Thoracic aorta (tissue), 2 donors: ENCODE measurements around the gene CRY2. TPM values are rescaled to one million over a fixed set of nuclear protein-coding genes. Genes with fewer than 3 reads are reported as not detected.
A peak's percentile ranks its signal among the peaks of the same experiment; 100 is the strongest.

Source experiments
- ATAC-seq: fragments of 150-250 bp; one replicate; pipeline ENCODE4 v1.8.0; 2017; ENCODE audit warnings: low read depth; ENCODE audit not compliant: insufficient number of reproducible peaks, low FRiP score
- DNase-seq: peaks from one replicate; pipeline ENCODE4 v3.0.0-alpha.2; 2020; ENCODE audit warnings: low spot score
- H3K27ac ChIP-seq, 2 donors: fragments of 200-600 bp; sonication (generic); 1 replicate in 1 of 2; 2 replicates in 1 of 2; pipeline ENCODE4 v1.5.1; 2016; ENCODE audit warnings: mild to moderate bottlenecking in 2 of 2, moderate library complexity in 2 of 2
- H3K27me3 ChIP-seq: fragments of 200-600 bp; sonication (generic); replicated peaks from 2 replicates; pipeline ENCODE4 v1.6.0; 2016; ENCODE audit warnings: mild to moderate bottlenecking; ENCODE audit not compliant: insufficient read depth
- H3K36me3 ChIP-seq: fragments of 200-600 bp; sonication (generic); one replicate; pipeline ENCODE4 v1.5.1; 2016
- H3K4me1 ChIP-seq, 2 donors: fragments of 200-600 bp; sonication (generic); 1 replicate in 1 of 2; 2 replicates in 1 of 2; pipeline versions ENCODE4 v1.5.1 to v1.6.0; 2016; ENCODE audit warnings: low read depth in 2 of 2, mild to moderate bottlenecking in 1 of 2; ENCODE audit not compliant: control insufficient read depth in 1 of 2
- H3K4me3 ChIP-seq: fragments of 200-600 bp; sonication (generic); 2 replicates; pipeline ENCODE4 v1.5.1; 2016; ENCODE audit warnings: mild to moderate bottlenecking
- H3K9me3 ChIP-seq: fragments of 200-600 bp; sonication (generic); 2 replicates; pipeline ENCODE4 v1.5.1; 2016
- total RNA-seq, 2 donors: library from RNA; depleted of rRNA; stranded (reverse); fragments of >200 nt; gene quantifications; one replicate each; pipeline versions ENCODE4 v1.1.0 to v1.2.3, GENCODE V29; 2016
- TF ChIP-seq, protein P1 (sequence below): fragments of 200-600 bp; sonication (generic); IDR thresholded peaks from one replicate; pipeline ENCODE4 v1.5.1; 2019; ENCODE audit warnings: antibody characterized with exemption

Gene CRY2
- total RNA-seq, 2 donors from 2014 or later, result 41.2 to 54.4 TPM

DNA sequence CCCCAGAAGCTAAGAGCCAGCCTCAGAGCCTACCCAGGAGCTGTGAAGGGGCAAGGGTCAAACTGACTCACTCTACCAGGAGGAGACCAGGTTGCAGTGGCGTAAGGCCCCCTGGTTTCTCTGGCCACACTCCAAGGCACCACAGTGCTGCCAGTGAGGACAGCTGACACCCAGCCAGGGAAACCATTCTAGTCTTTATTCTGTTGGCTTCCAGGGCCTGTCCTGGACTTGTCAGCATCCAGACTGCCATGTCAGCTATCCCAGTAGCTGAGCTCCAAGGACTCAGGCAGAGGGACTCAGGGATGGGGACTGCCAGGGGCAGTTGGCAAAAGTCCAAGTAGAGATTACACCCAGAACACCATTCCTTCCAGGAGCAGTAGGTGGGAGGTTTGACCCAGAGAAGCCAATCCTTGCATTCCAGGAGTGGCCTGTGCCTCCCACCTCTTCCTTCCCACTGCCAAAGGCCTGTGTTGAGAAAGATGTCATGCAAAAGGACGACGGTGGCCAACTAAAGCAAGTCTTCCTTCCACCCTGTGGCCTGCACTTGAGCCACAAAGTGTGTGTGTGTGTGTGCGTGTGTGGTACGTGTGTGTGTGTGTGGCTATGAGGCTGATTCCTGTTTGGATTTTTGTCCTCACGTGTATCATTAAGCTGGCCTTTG is 34.6 kb downstream of the CRY2 start:
- no peaks in the 10 kb centered on the region for H3K9me3 ChIP-seq
- H3K36me3 ChIP-seq, result peaks cover 44% of the 10 kb centered on the region
- ATAC-seq (no peak), DNase-seq (no peak)
- no peak overlapping the region for H3K27ac ChIP-seq
- TF ChIP-seq, protein P1, sequence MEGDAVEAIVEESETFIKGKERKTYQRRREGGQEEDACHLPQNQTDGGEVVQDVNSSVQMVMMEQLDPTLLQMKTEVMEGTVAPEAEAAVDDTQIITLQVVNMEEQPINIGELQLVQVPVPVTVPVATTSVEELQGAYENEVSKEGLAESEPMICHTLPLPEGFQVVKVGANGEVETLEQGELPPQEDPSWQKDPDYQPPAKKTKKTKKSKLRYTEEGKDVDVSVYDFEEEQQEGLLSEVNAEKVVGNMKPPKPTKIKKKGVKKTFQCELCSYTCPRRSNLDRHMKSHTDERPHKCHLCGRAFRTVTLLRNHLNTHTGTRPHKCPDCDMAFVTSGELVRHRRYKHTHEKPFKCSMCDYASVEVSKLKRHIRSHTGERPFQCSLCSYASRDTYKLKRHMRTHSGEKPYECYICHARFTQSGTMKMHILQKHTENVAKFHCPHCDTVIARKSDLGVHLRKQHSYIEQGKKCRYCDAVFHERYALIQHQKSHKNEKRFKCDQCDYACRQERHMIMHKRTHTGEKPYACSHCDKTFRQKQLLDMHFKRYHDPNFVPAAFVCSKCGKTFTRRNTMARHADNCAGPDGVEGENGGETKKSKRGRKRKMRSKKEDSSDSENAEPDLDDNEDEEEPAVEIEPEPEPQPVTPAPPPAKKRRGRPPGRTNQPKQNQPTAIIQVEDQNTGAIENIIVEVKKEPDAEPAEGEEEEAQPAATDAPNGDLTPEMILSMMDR, result no peak
- no peak overlapping the region for H3K4me3 ChIP-seq
- H3K27me3 ChIP-seq, result no peaks in the 10 kb centered on the region
- H3K4me1 ChIP-seq, result peaks cover 6% of the 10 kb centered on the region in 2 donors

DNA sequence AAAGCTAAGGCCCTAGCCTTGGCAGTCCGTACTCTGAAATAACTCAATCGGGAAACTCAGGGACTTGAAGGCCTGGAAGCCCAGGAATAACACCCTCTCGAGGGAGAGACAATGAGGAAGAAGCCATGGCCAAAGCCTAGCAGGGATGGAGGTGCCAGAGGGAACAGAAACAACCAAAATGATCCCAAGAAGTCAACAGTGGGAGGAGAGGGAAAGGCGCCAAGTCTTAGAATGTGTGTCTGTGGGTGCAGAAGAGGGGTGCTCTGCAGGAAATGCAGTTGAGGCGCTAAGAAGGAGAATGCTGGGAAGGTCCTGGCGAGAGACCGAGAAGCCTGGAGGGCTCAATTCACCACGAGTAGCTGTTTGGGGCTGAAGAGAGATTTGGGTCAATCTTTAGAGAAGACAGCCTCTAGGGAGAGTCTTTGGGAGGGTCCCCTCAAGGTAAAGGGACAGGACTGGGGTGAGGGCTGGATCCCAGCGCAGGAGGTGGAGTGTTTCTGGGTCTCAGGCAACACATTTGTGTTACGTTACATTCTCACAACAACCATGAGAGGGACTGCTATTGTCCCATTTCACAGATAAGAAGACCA is 37.4 kb downstream of the CRY2 start:
- no peak overlapping the region for H3K27ac ChIP-seq
- ATAC-seq (no peak), DNase-seq (no peak)
- peaks cover 6% of the 10 kb centered on the region in 2 donors for H3K4me1 ChIP-seq
- H3K4me3 ChIP-seq, result no peak overlapping the region
- no peaks in the 10 kb centered on the region for H3K9me3 ChIP-seq
- H3K27me3 ChIP-seq, result no peaks in the 10 kb centered on the region
- TF ChIP-seq, protein P1, result no peak
- peaks cover 25% of the 10 kb centered on the region for H3K36me3 ChIP-seq

DNA sequence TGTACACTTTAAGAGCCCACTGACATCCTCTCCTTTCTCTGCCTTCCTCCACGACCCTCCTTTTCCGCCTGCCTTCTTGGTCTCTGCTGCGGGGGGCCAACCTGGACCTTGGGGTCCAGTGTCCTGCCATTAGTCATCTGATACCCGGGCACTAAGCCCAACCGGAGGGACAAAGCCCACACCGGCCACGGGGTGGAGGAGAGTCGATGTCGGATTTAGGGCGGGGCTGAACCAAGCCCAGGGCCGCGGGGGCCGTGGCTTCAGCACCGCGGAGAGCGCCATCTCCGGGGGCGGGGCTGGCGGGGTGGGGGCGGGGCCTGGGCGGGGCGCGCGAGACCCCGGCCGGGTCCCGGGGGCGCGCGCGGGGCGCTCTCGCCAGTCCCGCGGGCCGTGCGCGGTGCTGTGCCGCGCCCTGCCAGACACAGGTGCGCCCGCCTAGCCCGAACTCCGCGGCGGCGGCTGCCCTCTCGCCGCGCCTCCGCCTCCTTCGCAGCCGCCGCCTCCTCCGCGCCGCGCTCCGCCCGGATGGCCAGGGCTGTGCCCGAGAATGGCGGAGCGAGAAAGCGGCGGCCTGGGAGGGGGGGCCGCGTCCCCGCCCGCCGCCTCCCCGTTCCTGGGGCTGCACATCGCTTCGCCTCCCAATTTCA is 38.1 kb downstream of the CRY2 start, which contains the start of gene MAPK8IP1:
Gene MAPK8IP1 (plus strand): TSS at position 378 of the 647 bp plus-strand sequence. CDS start 170 bp downstream, at position 548.
- Histone ChIP-seq H3K9me3 (no peaks in the 10 kb centered on the region), H3K36me3 (peaks cover 20% of the 10 kb centered on the region), H3K27ac (no peak within 1 kb of the TSS), H3K27me3 (no peaks in the 10 kb centered on the region), H3K4me3 (peak within 1 kb of the TSS; percentile 70), H3K4me1 (peaks cover 6% of the 10 kb centered on the region in 2 donors)
- ATAC-seq (peak; percentile 16), DNase-seq (no peak)
- TF ChIP-seq, protein P1, result no peak

DNA sequence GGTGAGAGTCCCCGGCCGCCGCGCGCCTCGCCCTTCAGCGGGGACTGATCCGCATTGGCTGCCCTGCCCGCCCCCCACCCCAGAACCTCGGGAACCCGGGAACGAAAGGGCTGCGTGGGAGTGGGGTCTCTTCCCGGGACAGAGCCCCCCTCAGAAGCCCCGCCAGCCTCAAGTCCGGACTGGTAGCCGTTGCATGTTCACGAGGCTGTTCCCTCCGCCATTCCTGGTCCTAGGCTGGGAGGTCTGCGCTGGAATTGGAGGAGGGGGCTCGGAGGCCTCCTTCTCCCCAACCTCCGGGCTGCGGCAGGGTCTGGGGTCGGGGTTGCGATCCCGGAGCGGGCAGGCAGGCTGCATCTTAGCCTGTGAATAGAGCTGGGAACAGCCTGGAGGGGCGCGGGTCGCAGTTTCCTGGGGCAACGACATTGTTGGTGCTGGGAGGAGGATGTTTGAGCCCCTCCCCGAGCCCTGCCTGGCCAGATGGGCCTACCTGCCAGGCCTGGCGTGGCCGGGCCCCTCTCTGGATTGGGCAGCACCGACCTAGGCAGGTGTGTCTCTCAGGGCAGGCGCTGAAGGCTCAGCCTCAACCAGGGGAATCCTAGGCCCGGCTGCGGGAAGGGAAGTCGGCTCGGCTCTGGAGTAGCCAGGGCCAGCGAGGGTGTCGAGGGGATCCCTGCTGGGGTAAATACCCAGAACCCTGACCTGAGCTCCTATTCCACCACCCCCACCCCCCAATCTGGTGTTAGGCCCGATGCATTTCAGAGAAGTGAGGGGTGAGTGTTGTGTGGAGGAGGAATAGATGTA is 38.8 kb downstream of the CRY2 start:
- H3K27me3 ChIP-seq, result no peaks in the 10 kb centered on the region
- peaks cover 6% of the 10 kb centered on the region in 2 donors for H3K4me1 ChIP-seq
- peak overlapping the region; percentile 70 for H3K4me3 ChIP-seq
- no peak overlapping the region for H3K27ac ChIP-seq
- TF ChIP-seq, protein P1, result no peak
- DNase-seq (no peak), ATAC-seq (no peak)
- no peaks in the 10 kb centered on the region for H3K9me3 ChIP-seq
- peaks cover 13% of the 10 kb centered on the region for H3K36me3 ChIP-seq
